ENCODE data around the gene TMEM161B. TPM values are rescaled to one million over a fixed set of nuclear protein-coding genes. Genes with fewer than 3 reads are reported as not detected.
"Not testable (repeated sequence)": the region's sequence is repeated elsewhere in the genome, so short reads cannot be mapped to it uniquely, and the experiment has no call there.

TMEM161B gene
- total RNA-seq, 2 donors from 2014 or later, result 17.4 to 26.1 TPM

DNA sequence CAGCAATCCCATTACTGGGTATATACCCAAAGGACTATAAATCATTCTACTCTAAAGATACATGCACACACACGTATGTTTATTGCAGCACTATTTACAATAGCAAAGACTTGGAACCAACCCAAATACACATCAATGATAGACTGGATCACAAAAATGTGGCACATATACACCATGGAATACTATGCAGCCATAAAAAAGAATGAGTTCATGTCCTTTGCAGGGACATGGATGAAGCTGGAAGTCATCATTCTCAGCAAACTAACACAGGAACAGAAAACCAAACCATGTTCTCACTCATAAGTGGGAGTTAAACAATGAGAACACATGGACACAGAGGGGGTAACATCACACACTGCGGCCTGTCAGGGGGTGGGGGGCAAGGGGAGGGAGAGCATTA, 4.1 kb downstream of the TMEM161B start:
- not testable (repeated sequence) for H3K36me3 Mint-ChIP-seq (ENCODE audit: low read depth); H3K27me3 Mint-ChIP-seq; H3K4me3 Mint-ChIP-seq; ATAC-seq; H3K9me3 ChIP-seq (ENCODE audit: control insufficient read depth, low read length, poor library complexity, severe bottlenecking); H3K27ac Mint-ChIP-seq; DNase-seq
- H3K4me1 Mint-ChIP-seq, result peaks cover 47% of the 10 kb centered on the region

DNA sequence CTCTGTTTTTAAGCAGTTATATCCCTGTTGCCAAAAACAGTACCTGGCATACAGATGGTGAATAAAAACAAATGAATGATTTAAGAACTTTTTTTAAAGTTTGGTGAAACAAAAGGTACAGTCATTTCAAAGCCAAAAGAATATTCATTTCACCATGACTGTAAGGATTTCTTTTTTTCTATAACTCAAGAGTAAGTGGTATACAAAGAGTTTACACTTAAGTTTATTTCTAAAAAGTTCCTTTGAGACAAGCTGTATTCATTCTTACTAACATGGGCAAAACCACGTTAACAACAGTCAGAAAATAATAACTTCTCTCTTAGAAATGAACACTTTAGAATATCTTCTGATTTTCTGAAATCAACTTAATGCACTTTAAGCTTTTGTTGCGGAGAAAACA, 5.3 kb downstream of the TMEM161B start:
- ATAC-seq (no peak), DNase-seq (no peak)
- Mint-ChIP-seq H3K27me3 (no peaks in the 10 kb centered on the region), H3K36me3 (ENCODE audit: low read depth) (peaks cover 5% of the 10 kb centered on the region), H3K4me3 (no peak overlapping the region), H3K27ac (no peak overlapping the region), H3K4me1 (peaks cover 40% of the 10 kb centered on the region)
- no peaks in the 10 kb centered on the region for H3K9me3 ChIP-seq (ENCODE audit: control insufficient read depth, low read length, poor library complexity, severe bottlenecking)

DNA sequence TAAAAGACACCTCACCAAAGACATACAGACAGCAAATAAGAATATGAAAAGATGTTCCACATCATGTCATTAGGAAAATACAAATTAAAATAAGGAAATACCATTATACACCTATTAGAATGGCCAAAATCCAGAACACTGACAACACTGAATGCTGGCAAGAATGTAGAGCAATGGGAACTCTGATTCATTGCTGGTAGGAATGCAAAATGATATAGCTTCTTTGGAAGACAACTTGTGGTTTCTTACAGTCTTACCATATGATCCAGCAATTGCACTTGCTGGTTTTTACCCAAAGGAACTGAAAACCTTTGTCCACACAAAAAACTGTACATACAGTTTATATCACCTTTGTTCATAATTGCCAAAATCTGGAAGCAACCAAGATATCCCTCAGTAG, 6.5 kb downstream of the TMEM161B start:
- no peaks in the 10 kb centered on the region for H3K27me3 Mint-ChIP-seq
- DNase-seq (no peak), ATAC-seq (no peak)
- no peak overlapping the region for H3K27ac Mint-ChIP-seq
- H3K36me3 Mint-ChIP-seq (ENCODE audit: low read depth), result peaks cover 5% of the 10 kb centered on the region
- H3K4me3 Mint-ChIP-seq, result no peak overlapping the region
- H3K4me1 Mint-ChIP-seq, result peaks cover 36% of the 10 kb centered on the region
- H3K9me3 ChIP-seq (ENCODE audit: control insufficient read depth, low read length, poor library complexity, severe bottlenecking), result no peaks in the 10 kb centered on the region

DNA sequence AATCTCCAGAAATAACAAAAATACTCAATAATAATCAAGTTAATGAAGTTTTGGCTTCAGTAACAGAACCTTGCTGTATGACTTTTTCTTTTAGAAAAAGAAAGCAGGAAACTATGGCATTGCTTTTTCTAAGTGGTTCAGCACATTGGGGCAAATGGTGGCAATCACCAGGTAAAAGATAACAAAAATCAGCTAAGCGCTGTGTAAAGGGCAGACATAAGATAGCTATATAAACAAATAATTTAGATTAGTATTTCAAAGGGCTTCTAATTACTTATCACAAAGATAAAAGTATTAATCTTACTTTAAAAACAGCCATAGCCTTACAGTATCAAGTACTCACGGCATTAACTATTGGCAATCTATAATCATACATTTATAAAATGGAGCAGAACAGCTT, 10.0 kb downstream of the TMEM161B start:
- no peak overlapping the region for H3K4me3 Mint-ChIP-seq
- no peak for ATAC-seq
- no peaks in the 10 kb centered on the region for H3K27me3 Mint-ChIP-seq
- no peak overlapping the region for H3K27ac Mint-ChIP-seq
- peaks cover 19% of the 10 kb centered on the region for H3K4me1 Mint-ChIP-seq
- DNase-seq, result no peak
- H3K9me3 ChIP-seq (ENCODE audit: control insufficient read depth, low read length, poor library complexity, severe bottlenecking), result no peaks in the 10 kb centered on the region
- H3K36me3 Mint-ChIP-seq (ENCODE audit: low read depth), result peaks cover 4% of the 10 kb centered on the region

DNA sequence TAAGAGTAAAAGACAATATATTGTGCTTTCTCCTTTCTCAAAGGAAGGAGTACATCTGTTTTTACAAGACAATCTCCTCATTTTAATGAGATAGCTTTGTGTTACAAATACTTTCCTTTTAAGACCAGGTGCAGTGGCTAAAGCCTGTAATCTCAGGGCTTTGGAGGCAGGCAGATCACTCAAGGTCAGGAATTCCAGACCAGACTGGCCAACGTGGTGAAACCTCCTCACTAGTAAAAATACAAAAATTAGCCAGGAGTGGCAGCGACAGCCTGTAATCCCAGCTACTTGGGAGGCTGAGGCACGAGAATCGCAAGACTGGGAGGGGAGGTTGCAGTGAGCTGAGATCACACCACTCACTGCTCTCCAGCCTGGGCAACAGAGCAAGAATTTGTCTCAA, 11.8 kb downstream of the TMEM161B start:
- H3K27ac Mint-ChIP-seq, result no peak overlapping the region
- H3K4me1 Mint-ChIP-seq, result peaks cover 21% of the 10 kb centered on the region
- no peak for DNase-seq

DNA sequence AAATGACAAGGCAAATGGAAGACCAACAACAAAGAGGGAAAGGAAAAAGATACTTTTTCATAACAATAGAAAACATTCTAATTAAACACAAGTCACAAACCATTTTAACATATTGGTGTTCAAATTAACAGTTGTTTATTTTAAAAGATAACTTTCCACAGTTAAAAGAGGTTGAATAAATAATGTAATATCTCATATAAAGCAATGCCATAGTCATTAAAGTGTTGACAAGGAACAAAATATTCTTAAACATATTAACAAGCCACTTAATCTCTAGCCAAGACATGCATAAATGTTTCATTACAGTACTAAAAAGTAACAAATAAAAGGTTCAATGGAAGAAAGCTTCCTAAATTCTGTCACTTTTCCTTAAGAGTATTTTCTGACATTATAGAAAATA, 12.6 kb downstream of the TMEM161B start:
- Mint-ChIP-seq H3K4me1 (peaks cover 18% of the 10 kb centered on the region), H3K27me3 (no peaks in the 10 kb centered on the region), H3K4me3 (no peak overlapping the region), H3K36me3 (ENCODE audit: low read depth) (peaks cover 6% of the 10 kb centered on the region), H3K27ac (no peak overlapping the region)
- H3K9me3 ChIP-seq (ENCODE audit: control insufficient read depth, low read length, poor library complexity, severe bottlenecking), result no peaks in the 10 kb centered on the region
- ATAC-seq, result no peak
- no peak for DNase-seq

More for the DNA sequence above, 11.8 kb downstream of the TMEM161B start:
- Mint-ChIP-seq H3K4me3 (no peak overlapping the region), H3K27me3 (no peaks in the 10 kb centered on the region), H3K36me3 (ENCODE audit: low read depth) (peaks cover 6% of the 10 kb centered on the region)
- ATAC-seq, result no peak
- no peaks in the 10 kb centered on the region for H3K9me3 ChIP-seq (ENCODE audit: control insufficient read depth, low read length, poor library complexity, severe bottlenecking)

DNA sequence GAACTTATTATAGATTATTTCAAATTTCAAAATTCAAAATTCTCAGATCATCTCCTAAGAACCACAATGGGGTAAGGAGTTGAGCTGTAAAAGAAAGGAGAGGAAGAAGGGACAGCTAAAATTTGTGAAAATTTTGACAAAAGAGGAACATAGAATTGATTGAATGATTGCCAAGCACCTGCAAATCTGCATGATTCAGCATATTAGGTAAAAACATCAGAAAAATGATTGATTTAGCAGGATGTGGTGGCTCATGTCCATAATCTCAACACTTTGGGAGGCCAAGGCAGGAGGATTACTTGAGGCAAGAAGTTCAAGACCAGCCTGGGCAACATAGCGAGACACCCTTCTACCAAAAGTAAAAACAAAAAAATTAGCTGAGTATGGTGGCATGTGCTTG, 14.3 kb downstream of the TMEM161B start:
- DNase-seq, result no peak
- Mint-ChIP-seq H3K27me3 (no peaks in the 10 kb centered on the region), H3K27ac (no peak overlapping the region), H3K4me3 (no peak overlapping the region), H3K4me1 (peaks cover 29% of the 10 kb centered on the region), H3K36me3 (ENCODE audit: low read depth) (peaks cover 6% of the 10 kb centered on the region)
- no peaks in the 10 kb centered on the region for H3K9me3 ChIP-seq (ENCODE audit: control insufficient read depth, low read length, poor library complexity, severe bottlenecking)
- no peak for ATAC-seq

DNA sequence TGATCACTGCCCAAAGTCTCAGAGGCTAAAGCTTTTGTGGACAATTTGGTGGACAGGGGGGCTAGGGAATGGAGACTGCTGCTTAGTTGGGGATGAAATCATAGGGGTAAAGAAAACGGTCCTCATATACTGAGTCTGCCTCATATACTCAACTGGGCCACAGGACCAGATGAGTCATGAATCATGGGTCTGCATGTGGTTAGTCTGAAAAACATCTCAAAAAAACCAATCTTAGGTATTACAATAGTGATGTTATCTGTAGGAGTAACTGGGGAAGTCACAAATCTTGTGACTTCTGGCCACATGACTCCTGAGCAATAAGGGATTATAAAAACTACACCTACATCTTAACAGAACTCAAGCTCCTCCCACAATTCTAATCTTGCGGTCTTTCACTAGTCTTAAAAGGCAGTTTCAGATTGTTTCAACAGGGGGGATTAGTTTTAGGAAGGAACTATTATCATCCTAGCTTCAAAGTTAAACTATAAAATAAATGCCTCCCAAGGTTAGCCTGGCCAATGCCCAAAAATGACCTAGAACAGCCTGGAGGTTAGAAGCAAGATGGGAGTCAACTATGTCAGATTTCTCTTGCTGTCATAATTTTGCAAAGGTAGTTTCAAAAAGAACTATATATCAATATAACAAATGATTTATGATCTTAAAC, 17.5 kb downstream of the TMEM161B start:
- Mint-ChIP-seq H3K4me3 (no peak overlapping the region), H3K27me3 (no peaks in the 10 kb centered on the region), H3K4me1 (peaks cover 39% of the 10 kb centered on the region), H3K27ac (peak overlapping the region; percentile 51), H3K36me3 (ENCODE audit: low read depth) (peaks cover 2% of the 10 kb centered on the region)
- H3K9me3 ChIP-seq (ENCODE audit: control insufficient read depth, low read length, poor library complexity, severe bottlenecking), result no peaks in the 10 kb centered on the region
- peak; percentile 92 for ATAC-seq
- DNase-seq, result no peak

DNA sequence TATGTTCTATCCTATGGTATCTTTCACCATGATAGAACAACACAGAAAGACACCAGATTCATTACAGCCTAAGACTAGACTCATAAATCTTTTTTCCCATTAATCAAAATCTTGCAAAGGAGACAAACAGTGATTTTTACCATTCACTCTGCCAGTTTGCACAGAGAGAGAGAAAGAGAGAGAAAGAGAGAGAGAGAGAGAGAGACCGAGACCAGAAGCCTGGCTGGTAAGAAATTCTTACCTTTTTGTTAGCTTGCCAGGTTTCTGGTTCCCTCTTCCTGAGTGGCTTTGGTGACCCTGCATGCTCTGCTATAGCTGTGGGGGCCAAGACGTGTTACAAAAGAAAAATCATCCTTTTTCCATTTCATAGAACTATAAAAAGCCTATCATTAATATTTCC, 18.6 kb downstream of the TMEM161B start:
- no peak for DNase-seq
- no peaks in the 10 kb centered on the region for H3K9me3 ChIP-seq (ENCODE audit: control insufficient read depth, low read length, poor library complexity, severe bottlenecking)
- peaks cover 2% of the 10 kb centered on the region for H3K36me3 Mint-ChIP-seq (ENCODE audit: low read depth)
- peak overlapping the region; percentile 45 for H3K4me3 Mint-ChIP-seq
- peak overlapping the region; percentile 51 for H3K27ac Mint-ChIP-seq
- ATAC-seq, result no peak
- no peaks in the 10 kb centered on the region for H3K27me3 Mint-ChIP-seq
- H3K4me1 Mint-ChIP-seq, result peaks cover 42% of the 10 kb centered on the region

DNA sequence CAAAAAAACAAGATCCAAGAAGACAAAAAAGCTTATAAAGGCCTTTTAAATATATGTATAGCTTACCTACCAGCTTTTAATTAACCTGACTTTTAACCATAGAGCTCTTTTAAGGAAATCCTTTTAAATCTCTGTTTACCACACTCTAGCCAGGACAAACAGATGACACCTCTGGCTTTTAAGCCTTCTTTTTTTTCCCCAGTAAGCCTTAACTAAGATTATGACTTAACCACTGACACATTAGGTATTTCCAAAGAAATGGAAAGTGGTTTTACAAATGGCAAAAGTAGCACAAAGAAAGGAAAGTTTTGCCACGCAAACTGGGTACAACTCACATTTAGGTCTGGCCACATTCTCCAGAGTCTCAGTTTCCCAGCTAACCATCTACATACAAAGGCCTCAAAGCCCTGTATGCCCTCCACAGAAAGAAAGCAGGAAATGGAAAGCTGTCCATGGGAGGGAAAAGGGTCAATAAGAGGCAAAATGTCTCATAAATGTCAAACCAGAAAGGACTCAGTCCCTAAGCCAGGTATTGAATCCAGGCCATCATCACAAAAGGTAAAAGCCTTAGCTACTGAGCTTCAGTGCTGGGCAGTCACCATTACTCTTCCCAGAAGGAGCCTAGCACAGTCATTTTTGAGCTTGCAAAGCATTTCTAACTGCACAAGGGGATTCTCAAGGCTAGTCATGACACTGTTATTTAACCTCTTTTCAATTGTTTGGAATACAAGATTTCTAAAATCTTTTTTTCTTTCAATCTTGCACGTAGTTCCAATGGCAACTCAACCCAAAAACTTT, 19.7 kb downstream of the TMEM161B start:
- Mint-ChIP-seq H3K4me1 (peaks cover 50% of the 10 kb centered on the region), H3K27ac (peak overlapping the region; percentile 51), H3K27me3 (no peaks in the 10 kb centered on the region), H3K4me3 (no peak overlapping the region), H3K36me3 (ENCODE audit: low read depth) (peaks cover 2% of the 10 kb centered on the region)
- DNase-seq (no peak), ATAC-seq (no peak)
- no peaks in the 10 kb centered on the region for H3K9me3 ChIP-seq (ENCODE audit: control insufficient read depth, low read length, poor library complexity, severe bottlenecking)

DNA sequence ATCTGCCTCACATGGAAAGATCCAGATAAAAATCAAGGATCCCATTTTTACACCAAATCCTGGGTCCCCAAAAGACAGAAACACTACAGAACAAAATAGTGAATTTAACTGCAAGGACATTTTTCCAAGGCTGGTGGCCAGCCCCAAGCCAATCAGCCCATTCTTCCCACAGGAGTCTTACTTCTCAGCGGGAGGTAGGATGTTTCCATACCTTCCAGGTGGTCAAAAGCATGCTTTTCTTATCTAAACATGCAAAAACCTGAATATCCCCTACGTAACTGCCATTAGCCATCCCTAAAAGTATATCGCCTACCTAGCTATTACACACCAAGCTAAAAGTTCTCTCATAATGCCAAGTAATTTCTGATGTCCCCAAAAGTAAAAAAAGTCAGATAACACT, 20.6 kb downstream of the TMEM161B start:
- no peak for DNase-seq
- H3K27ac Mint-ChIP-seq, result peak overlapping the region; percentile 14
- H3K4me1 Mint-ChIP-seq, result peaks cover 49% of the 10 kb centered on the region
- no peak overlapping the region for H3K4me3 Mint-ChIP-seq
- no peak for ATAC-seq
- peaks cover 2% of the 10 kb centered on the region for H3K36me3 Mint-ChIP-seq (ENCODE audit: low read depth)
- H3K9me3 ChIP-seq (ENCODE audit: control insufficient read depth, low read length, poor library complexity, severe bottlenecking), result no peaks in the 10 kb centered on the region
- no peaks in the 10 kb centered on the region for H3K27me3 Mint-ChIP-seq

DNA sequence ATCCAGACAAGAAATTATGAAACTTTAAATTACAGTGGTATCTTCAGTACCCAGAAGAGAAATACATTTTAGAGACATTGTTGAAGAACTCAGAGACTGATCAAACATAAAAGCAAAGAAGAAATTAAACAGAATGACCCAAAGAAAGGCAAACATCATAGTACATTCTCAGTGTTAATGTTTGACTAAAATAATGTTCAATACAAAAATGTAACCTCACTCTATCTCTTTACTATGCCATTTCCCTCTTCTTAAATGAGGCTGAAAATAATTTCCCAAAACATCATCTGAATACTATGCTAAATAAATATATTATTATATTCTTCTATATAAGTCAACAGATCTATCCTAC, 22.8 kb downstream of the TMEM161B start:
- H3K27ac Mint-ChIP-seq, result no peak overlapping the region
- H3K4me1 Mint-ChIP-seq, result peaks cover 48% of the 10 kb centered on the region
- DNase-seq (no peak), ATAC-seq (no peak)
- H3K9me3 ChIP-seq (ENCODE audit: control insufficient read depth, low read length, poor library complexity, severe bottlenecking), result no peaks in the 10 kb centered on the region
- no peaks in the 10 kb centered on the region for H3K27me3 Mint-ChIP-seq
- no peak overlapping the region for H3K4me3 Mint-ChIP-seq
- H3K36me3 Mint-ChIP-seq (ENCODE audit: low read depth), result no peaks in the 10 kb centered on the region

DNA sequence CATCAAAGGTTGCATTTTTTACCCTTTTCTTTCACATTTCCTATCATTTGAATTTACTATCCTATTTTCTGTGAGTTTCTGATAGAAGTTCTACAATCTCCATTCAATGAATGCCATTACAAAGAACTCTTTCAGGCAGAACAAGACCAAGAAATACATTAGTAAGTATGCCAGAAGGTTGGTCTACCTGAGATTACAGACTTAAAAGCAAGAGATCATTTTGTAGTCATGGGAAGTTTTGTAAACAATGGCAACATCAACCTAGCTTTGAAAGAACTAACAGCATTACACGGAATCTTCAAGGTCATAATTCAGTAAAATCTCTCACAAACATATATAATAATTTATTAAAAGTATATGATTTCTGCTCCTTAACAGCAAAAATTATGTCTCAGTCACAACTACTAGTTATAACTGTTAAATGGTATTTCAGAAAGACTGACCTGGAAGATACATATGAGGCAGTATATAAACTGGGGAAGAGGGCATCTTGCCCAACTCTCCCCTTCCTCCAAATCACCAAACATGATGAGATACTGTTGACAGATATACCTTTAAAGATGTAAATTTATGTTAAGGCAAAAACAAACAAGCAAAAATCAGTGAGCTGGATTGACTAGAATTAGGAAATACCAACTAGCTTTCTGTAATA, 23.3 kb downstream of the TMEM161B start:
- no peaks in the 10 kb centered on the region for H3K36me3 Mint-ChIP-seq (ENCODE audit: low read depth)
- ATAC-seq (no peak), DNase-seq (no peak)
- H3K4me1 Mint-ChIP-seq, result peaks cover 44% of the 10 kb centered on the region
- H3K4me3 Mint-ChIP-seq, result no peak overlapping the region
- H3K27ac Mint-ChIP-seq, result no peak overlapping the region
- H3K9me3 ChIP-seq (ENCODE audit: control insufficient read depth, low read length, poor library complexity, severe bottlenecking), result no peaks in the 10 kb centered on the region
- H3K27me3 Mint-ChIP-seq, result no peaks in the 10 kb centered on the region

Measured in T-helper 17 cell (primary cell).